ENCODE results near the gene CTBS.

CTBS gene

GRCh38 chr1:84506729-84507453 is 67.3 kb downstream of the CTBS start:
- in situ Hi-C loops (cut with MboI; ENCODE audit: low sequenced_read_pairs): no loop called here

- in situ Hi-C loops (cut with MboI; ENCODE audit: low sequenced_read_pairs): no loop called here
Measured at GRCh38 chr1:84506002-84506728, 68.1 kb downstream of the CTBS start, which contains the start of the genes GNG5 and SPATA1. GNG5 (minus strand) TSS chr1:84506581; CDS start chr1:84506091, 490 bp downstream. SPATA1 (plus strand) TSS chr1:84506386; CDS start chr1:84516360, 9,974 bp downstream.

GRCh38 chr1:84505493-84506001 is 68.7 kb downstream of the CTBS start:
- in situ Hi-C loops (cut with MboI; ENCODE audit: low sequenced_read_pairs): no loop called here

GRCh38 chr1:84504580-84505492 is 69.4 kb downstream of the CTBS start:
- in situ Hi-C loops (cut with MboI; ENCODE audit: low sequenced_read_pairs): no loop called here

GRCh38 chr1:84502927-84503326 is 71.3 kb downstream of the CTBS start:
- in situ Hi-C loops (cut with MboI; ENCODE audit: low sequenced_read_pairs): no loop called here
